B cell (primary cell): Measurements from ENCODE around the gene DVL2. TPM values are rescaled to one million over a fixed set of nuclear protein-coding genes. Genes with fewer than 3 reads are reported as not detected.

Source experiments
- ATAC-seq: fragments of 200-7000 bp; cut with Tn5 transposase; one replicate; pipeline ENCODE4 v1.10.0; 2021; ENCODE audit warnings: low read depth, mild to moderate bottlenecking, moderate number of reproducible peaks, moderate library complexity
- CTCF ChIA-PET: fragments of 350-600 bp; sonication (Branson Sonifier 250); formaldehyde crosslinking; loops from one replicate; lab custom pipeline; 2021; ENCODE audit warnings: antibody characterized with exemption, inconsistent platforms; lab: Charles Lee
- POLR2A ChIA-PET: fragments of 350-600 bp; sonication (Branson Sonifier 250); formaldehyde crosslinking; loops from one replicate; lab custom pipeline; 2021; ENCODE audit warnings: antibody characterized with exemption; lab: Charles Lee
- DNase-seq: peaks from one replicate; pipeline ENCODE4 v3.0.0; 2013
- H2AFZ ChIP-seq: 2 replicates; pipeline ENCODE4 v1.6.1; 2012; ENCODE audit warnings: mild to moderate bottlenecking, low read depth, low read length; ENCODE audit not compliant: insufficient read depth, poor library complexity, severe bottlenecking
- H3K27ac ChIP-seq, 2 donors: 1 replicate in 1 of 2; 2 replicates in 1 of 2; pipeline ENCODE4 v1.5.1; 2012 to 2013; ENCODE audit warnings: low read length in 2 of 2, mild to moderate bottlenecking in 2 of 2, moderate library complexity in 1 of 2
- H3K27me3 ChIP-seq, 4 experiments: fragments of 200-600 bp in 1 of 4; sonication (generic) in 1 of 4; replicated peaks in 1 of 4; 1 replicate in 2 of 4; 2 replicates in 2 of 4; pipeline versions ENCODE4 v1.6.1 to v1.7.0; 2013 to 2016; ENCODE audit warnings: low read length in 3 of 4, mild to moderate bottlenecking in 2 of 4, mixed read lengths in 1 of 4, moderate library complexity in 1 of 4; ENCODE audit not compliant: insufficient read depth in 4 of 4, control insufficient read depth in 3 of 4; ENCODE audit errors: control extremely low read depth in 1 of 4
- H3K36me3 ChIP-seq, 2 experiments: replicated peaks in 1 of 2; 1 replicate in 1 of 2; 2 replicates in 1 of 2; pipeline versions ENCODE4 v1.6.1 to v1.7.1; 2013; ENCODE audit warnings: low read length in 1 of 2; ENCODE audit not compliant: insufficient read depth in 2 of 2, control insufficient read depth in 1 of 2; ENCODE audit errors: control extremely low read depth in 1 of 2, extremely low read depth in 1 of 2
- H3K4me1 ChIP-seq, 2 donors: fragments of 200-600 bp in 1 of 2; sonication (generic) in 1 of 2; 1 replicate in 1 of 2; 2 replicates in 1 of 2; pipeline versions ENCODE4 v1.5.1 to v1.6.1; 2013 to 2017; ENCODE audit warnings: low read length in 2 of 2; ENCODE audit not compliant: control insufficient read depth in 2 of 2, insufficient read depth in 2 of 2
- H3K4me2 ChIP-seq: replicated peaks from 2 replicates; pipeline ENCODE3; 2012; ENCODE audit warnings: mild to moderate bottlenecking, low read depth, low read length; ENCODE audit not compliant: poor library complexity, severe bottlenecking
- H3K4me3 ChIP-seq, 5 experiments: fragments of 200-600 bp in 1 of 5; sonication (generic) in 1 of 5; 1 replicate in 3 of 5; 2 replicates in 2 of 5; pipeline versions ENCODE4 v1.5.1 to v1.7.0; 2011 to 2016; ENCODE audit warnings: low read length in 4 of 5, mild to moderate bottlenecking in 4 of 5, low read depth in 2 of 5, control low read depth in 1 of 5, moderate library complexity in 1 of 5; ENCODE audit not compliant: insufficient read depth in 1 of 5; ENCODE audit errors: control extremely low read depth in 1 of 5, extremely low read depth in 1 of 5
- H3K79me2 ChIP-seq: fragments of 200-600 bp; sonication (generic); one replicate; pipeline ENCODE4 v1.6.0; 2016; ENCODE audit warnings: low read length; ENCODE audit not compliant: control insufficient read depth, insufficient read depth
- H3K9ac ChIP-seq: fragments of 200-600 bp; sonication (generic); 2 replicates; pipeline ENCODE4 v1.6.1; 2017; ENCODE audit warnings: mild to moderate bottlenecking, low read length, moderate library complexity
- H3K9me3 ChIP-seq, 3 donors: one replicate each; pipeline versions ENCODE4 v1.6.1 to v1.7.1; 2013; ENCODE audit warnings: low read length in 2 of 3; ENCODE audit not compliant: control insufficient read depth in 2 of 3, insufficient read depth in 1 of 3; ENCODE audit errors: control extremely low read depth in 1 of 3
- H4K20me1 ChIP-seq: 2 replicates; pipeline ENCODE4 v1.6.0; 2012; ENCODE audit warnings: mild to moderate bottlenecking, low read length; ENCODE audit not compliant: insufficient read depth, control insufficient read depth, poor library complexity, severe bottlenecking
- H3K27ac Mint-ChIP-seq: one replicate; pipeline ENCODE4 v1.8.0; 2021; ENCODE audit warnings: mixed read lengths
- H3K27me3 Mint-ChIP-seq: one replicate; pipeline ENCODE4 v1.8.0; 2021; ENCODE audit warnings: mixed read lengths
- H3K4me1 Mint-ChIP-seq: one replicate; pipeline ENCODE4 v1.8.0; 2021; ENCODE audit warnings: mixed read lengths
- H3K4me3 Mint-ChIP-seq: one replicate; pipeline ENCODE4 v1.8.0; 2021; ENCODE audit warnings: mixed read lengths
- H3K9me3 Mint-ChIP-seq: one replicate; pipeline ENCODE4 v1.8.0; 2022; ENCODE audit warnings: mixed read lengths; ENCODE audit not compliant: insufficient read depth
- CTCF ChIP-seq: fragments of 200-600 bp; IDR thresholded peaks from one replicate; pipeline ENCODE4 v1.8.0; 2022; ENCODE audit warnings: antibody characterized with exemption, mild to moderate bottlenecking
- EZH2 ChIP-seq: IDR thresholded peaks from 2 replicates; pipeline ENCODE4 v1.6.1; 2012; ENCODE audit warnings: borderline replicate concordance, low read depth, mild to moderate bottlenecking, moderate library complexity, low read length; ENCODE audit not compliant: insufficient read depth, poor library complexity, severe bottlenecking
- WGBS: methylation state at CpG from one replicate; pipeline ENCODE4 v1.1.5; 2013; ENCODE audit warnings: missing lambda C conversion rate; ENCODE audit not compliant: insufficient coverage; 5-methylcytosine and 5-hydroxymethylcytosine counted together
- intact Hi-C: fragments of 100-400 bp; cut with micrococcal nuclease; formaldehyde crosslinking; loops from one replicate; pipeline ENCODE4 v1.10.0; 2022
- polyA plus RNA-seq: library from polyadenylated mRNA; depleted of rRNA; stranded (reverse); fragments of >200 nt; gene quantifications from 2 replicates; pipeline ENCODE4 v1.2.3, GENCODE V29; 2012
- total RNA-seq, 2 donors: library from RNA; stranded (reverse); fragments of 120-200 nt in 1 of 2; gene quantifications; 1 replicate in 1 of 2; 2 replicates in 1 of 2; pipeline versions ENCODE4 v1.2.3 to v1.2.4, GENCODE V29; 2013 to 2022

The DVL2 gene
- total and polyA plus RNA-seq, 2 donors (not counting 1 experiment from before 2014, with no cell fraction given): 22.5 to 104 TPM

- POLR2A ChIA-PET: interaction anchor here (0.6 to 1.8 kb wide), 6 partner anchors 12 to 280 kb away, joined by 3 to 7 read pairs (median 4); no protein-coding TSS in a partner anchor
- no peak for TF ChIP-seq EZH2
- TF ChIP-seq CTCF: no peak
- peak overlapping the region; percentile 67 for H3K9ac ChIP-seq
- Mint-ChIP-seq H3K27ac (no peak overlapping the region), H3K4me1 (peaks cover 20% of the 10 kb centered on the region), H3K27me3 (peaks cover 29% of the 10 kb centered on the region), H3K4me3 (peak overlapping the region; percentile 92), H3K9me3 (no peaks in the 10 kb centered on the region)
- peak overlapping the region in 4 of 5 experiments; percentile 36 to 69 (median 54) for H3K4me3 ChIP-seq
- DNase-seq (peak; percentile 47), ATAC-seq (no peak)
- H3K27ac ChIP-seq: no peak overlapping the region
- H3K9me3 ChIP-seq: peaks cover 0 to 18% (median 0%) of the 10 kb centered on the region in 3 donors
- H3K79me2 ChIP-seq: no peaks in the 10 kb centered on the region
- peak overlapping the region; percentile 98 for H3K4me2 ChIP-seq
- H3K4me1 ChIP-seq: peaks cover 20 to 31% of the 10 kb centered on the region in 2 donors
- intact Hi-C loops: loop anchor here (2.0 kb wide), 1 partner anchor 19 kb away; the partner anchor contains the start of gene CLDN7
- no peaks in the 10 kb centered on the region for H4K20me1 ChIP-seq
- H2AFZ ChIP-seq: peak overlapping the region; percentile 64
- CTCF ChIA-PET: interaction anchor here (0.7 to 10.9 kb wide), 7 partner anchors 9 to 236 kb away, joined by 3 to 115 read pairs (median 7); partner anchors contain the start of genes ACADVL and DLG4
- H3K36me3 ChIP-seq: no peaks in the 10 kb centered on the region
- WGBS: 7% methylated on average over 36 of the region's 43 CpGs
- H3K27me3 ChIP-seq: peaks cover 0 to 50% (median 13%) of the 10 kb centered on the region in 4 experiments
These were observed 47.8 kb upstream of the DVL2 start for GRCh38 chr17:7281953-7282751.
